SU-DHL-6 (cell line): ENCODE data around the gene CPE.

Experiments
- H2AFZ ChIP-seq: fragments of 200-600 bp; sonication (generic); 2 replicates; pipeline ENCODE4 v1.6.1; 2014; ENCODE audit warnings: low read depth, mild to moderate bottlenecking, moderate library complexity, mixed read lengths, antibody characterized with exemption, low read length; ENCODE audit not compliant: severe bottlenecking
- H3F3A ChIP-seq: fragments of 200-600 bp; shearing (Covaris generic); 2 replicates; pipeline ENCODE4 v1.6.0; 2016; ENCODE audit warnings: antibody characterized with exemption, mild to moderate bottlenecking; ENCODE audit not compliant: insufficient read depth
- H3K27ac ChIP-seq: fragments of 200-600 bp; sonication (generic); 2 replicates; pipeline ENCODE4 v1.5.1; 2016; ENCODE audit warnings: low read depth, mild to moderate bottlenecking, low read length, moderate library complexity, mixed read lengths
- H3K27me3 ChIP-seq: fragments of 200-600 bp; sonication (generic), shearing (Covaris generic); 2 replicates; pipeline ENCODE4 v1.6.0; 2014; ENCODE audit warnings: mild to moderate bottlenecking, low read length
- H3K36me3 ChIP-seq: fragments of 200-600 bp; sonication (generic); 2 replicates; pipeline ENCODE4 v1.6.1; 2014; ENCODE audit warnings: mild to moderate bottlenecking, low read length, mixed read lengths
- H3K4me2 ChIP-seq: fragments of 300-600, 200-600 bp; shearing (Covaris generic), sonication (generic); 2 replicates; pipeline ENCODE4 v1.6.0; 2014; ENCODE audit warnings: low read length, low read depth, mild to moderate bottlenecking; ENCODE audit not compliant: poor library complexity, severe bottlenecking
- H3K4me3 ChIP-seq: fragments of 200-600 bp; sonication (generic); 2 replicates; pipeline ENCODE4 v1.5.1; 2014; ENCODE audit warnings: antibody characterized with exemption, low read length, mild to moderate bottlenecking, mixed read lengths; ENCODE audit not compliant: insufficient read depth, poor library complexity, severe bottlenecking
- H3K79me2 ChIP-seq: fragments of 200-600 bp; sonication (generic); 2 replicates; pipeline ENCODE4 v1.6.1; 2014; ENCODE audit warnings: mild to moderate bottlenecking, low read length, moderate library complexity; ENCODE audit not compliant: insufficient read depth
- H3K9ac ChIP-seq: fragments of 200-600 bp; sonication (generic); 2 replicates; pipeline ENCODE4 v1.7.0; 2014; ENCODE audit warnings: mild to moderate bottlenecking, low read length
- H3K9me2 ChIP-seq: fragments of 200-600 bp; sonication (generic); replicated peaks from 2 replicates; pipeline ENCODE4 v1.6.1; 2014; ENCODE audit warnings: low read length; ENCODE audit not compliant: insufficient read depth
- H3K9me3 ChIP-seq: fragments of 200-600 bp; sonication (generic); 2 replicates; pipeline ENCODE4 v1.6.1; 2014; ENCODE audit warnings: low read length, mixed read lengths; ENCODE audit not compliant: insufficient read depth
- H4K20me1 ChIP-seq: fragments of 200-600 bp; sonication (generic); 2 replicates; pipeline ENCODE4 v1.6.1; 2014; ENCODE audit warnings: low read depth, mild to moderate bottlenecking, antibody characterized with exemption, low read length, moderate library complexity, mixed read lengths
- CTCF ChIP-seq: fragments of 200-600 bp; sonication (generic); IDR thresholded peaks from one replicate; pipeline ENCODE4 v1.5.1; 2017; ENCODE audit warnings: antibody characterized with exemption, mild to moderate bottlenecking, low read length, moderate library complexity; ENCODE audit not compliant: insufficient read depth, poor library complexity, severe bottlenecking
- EZH2phosphoT487 ChIP-seq: fragments of 200-600 bp; sonication (generic), shearing (Covaris generic); conservative IDR thresholded peaks from 2 replicates; pipeline ENCODE4 v1.6.1; 2018; ENCODE audit warnings: mild to moderate bottlenecking, antibody characterized with exemption, low read length, moderate library complexity, mixed read lengths

Gene CPE

GRCh38 chr4:165458471-165458870, 79.7 kb downstream of the CPE start:
- H4K20me1 ChIP-seq: no peaks in the 10 kb centered on the region
- H3K27me3 ChIP-seq: no peaks in the 10 kb centered on the region
- no peaks in the 10 kb centered on the region for H3K79me2 ChIP-seq
- no peak overlapping the region for H3K4me2 ChIP-seq
- no peaks in the 10 kb centered on the region for H3F3A ChIP-seq
- TF ChIP-seq CTCF: no peak
- no peak for TF ChIP-seq EZH2phosphoT487
- H2AFZ ChIP-seq: no peak overlapping the region
- no peaks in the 10 kb centered on the region for H3K9me2 ChIP-seq
- H3K9ac ChIP-seq: no peak overlapping the region
- no peaks in the 10 kb centered on the region for H3K9me3 ChIP-seq
- H3K27ac ChIP-seq: no peak overlapping the region
- H3K36me3 ChIP-seq: no peaks in the 10 kb centered on the region
- H3K4me3 ChIP-seq: no peak overlapping the region

- Histone ChIP-seq H2AFZ (no peak overlapping the region), H3K9me2 (no peaks in the 10 kb centered on the region), H3K79me2 (no peaks in the 10 kb centered on the region), H3F3A (no peaks in the 10 kb centered on the region), H4K20me1 (no peaks in the 10 kb centered on the region), H3K36me3 (no peaks in the 10 kb centered on the region), H3K9me3 (no peaks in the 10 kb centered on the region), H3K4me2 (no peak overlapping the region), H3K27me3 (no peaks in the 10 kb centered on the region), H3K9ac (no peak overlapping the region), H3K27ac (no peak overlapping the region), H3K4me3 (no peak overlapping the region)
- TF ChIP-seq EZH2phosphoT487 (no peak), CTCF (no peak)
These were observed 82.5 kb downstream of the CPE start for GRCh38 chr4:165461159-165461821.

- no peak overlapping the region for H3K27ac ChIP-seq
- no peaks in the 10 kb centered on the region for H4K20me1 ChIP-seq
- H3K9me3 ChIP-seq: no peaks in the 10 kb centered on the region
- no peaks in the 10 kb centered on the region for H3K27me3 ChIP-seq
- H3K36me3 ChIP-seq: no peaks in the 10 kb centered on the region
- no peaks in the 10 kb centered on the region for H3K9me2 ChIP-seq
- no peak overlapping the region for H3K9ac ChIP-seq
- H3F3A ChIP-seq: no peaks in the 10 kb centered on the region
- H3K4me2 ChIP-seq: no peak overlapping the region
- no peak overlapping the region for H2AFZ ChIP-seq
- TF ChIP-seq CTCF: no peak
- no peak for TF ChIP-seq EZH2phosphoT487
- H3K4me3 ChIP-seq: no peak overlapping the region
- H3K79me2 ChIP-seq: no peaks in the 10 kb centered on the region
These were observed 83.2 kb downstream of the CPE start for GRCh38 chr4:165462009-165462408.
